GM18868 (cell line): Measurements from ENCODE around the gene COPZ2.
"Not testable (repeated sequence)": the region's sequence is repeated elsewhere in the genome, so short reads cannot be mapped to it uniquely, and the experiment has no call there.

Experiments
- ATAC-seq: cut with Tn5 transposase; IDR thresholded peaks from one replicate; pipeline ENCODE4 v1.9.1; 2021; ENCODE audit warnings: mild to moderate bottlenecking, moderate library complexity; ENCODE audit not compliant: unreplicated experiment

The COPZ2 gene

GRCh38 chr17:48037036-48037837, at the start of gene COPZ2:
TSS of gene COPZ2 (minus strand) at chr17:48037797. CDS start at chr17:48037777, 20 bp downstream.
- no peak for ATAC-seq

DNA sequence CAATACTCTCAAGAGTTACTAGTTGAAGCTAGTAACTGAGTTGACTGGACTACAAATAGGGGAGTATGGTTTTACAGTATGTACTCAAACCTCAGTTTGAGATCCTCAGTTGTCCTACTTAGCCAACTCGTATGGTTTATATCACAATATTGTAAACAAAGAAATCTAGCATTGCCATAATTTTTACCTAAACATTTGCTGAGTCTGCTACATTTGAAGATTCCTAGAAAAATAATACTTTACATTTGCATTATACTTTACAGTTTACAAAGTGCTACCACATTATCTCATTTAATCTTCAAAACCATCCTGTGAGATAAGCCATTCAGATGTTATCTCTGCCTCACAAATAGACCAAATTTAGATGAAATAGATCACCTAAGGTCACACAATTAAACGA, 47.3 kb upstream of the COPZ2 start:
- no peak for ATAC-seq

DNA sequence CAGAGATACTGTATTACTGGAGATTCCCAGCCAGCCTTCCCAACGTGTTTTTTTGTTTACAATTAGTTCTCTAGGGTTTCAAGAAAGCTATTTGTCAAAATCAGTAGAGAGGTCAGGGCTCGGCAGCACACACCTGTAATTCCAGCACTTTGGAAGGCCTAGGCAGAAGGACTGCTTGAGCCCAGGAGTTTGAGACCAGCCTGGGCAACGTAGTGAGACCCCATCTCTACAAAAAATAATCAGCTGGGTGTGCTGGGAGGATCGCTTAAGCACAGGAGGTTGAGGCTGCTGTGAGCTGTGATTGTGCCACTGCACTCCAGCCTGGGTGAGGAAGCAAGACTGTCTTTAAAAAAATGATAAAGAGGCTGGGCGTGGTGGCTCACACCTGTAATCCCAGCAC, 44.3 kb upstream of the COPZ2 start:
- ATAC-seq, result no peak

- not testable (repeated sequence) for ATAC-seq
Observed at GRCh38 chr17:48077152-48077551, 39.6 kb upstream of the COPZ2 start.

GRCh38 chr17:48074322-48075081, 36.9 kb upstream of the COPZ2 start:
- ATAC-seq, result no peak

DNA sequence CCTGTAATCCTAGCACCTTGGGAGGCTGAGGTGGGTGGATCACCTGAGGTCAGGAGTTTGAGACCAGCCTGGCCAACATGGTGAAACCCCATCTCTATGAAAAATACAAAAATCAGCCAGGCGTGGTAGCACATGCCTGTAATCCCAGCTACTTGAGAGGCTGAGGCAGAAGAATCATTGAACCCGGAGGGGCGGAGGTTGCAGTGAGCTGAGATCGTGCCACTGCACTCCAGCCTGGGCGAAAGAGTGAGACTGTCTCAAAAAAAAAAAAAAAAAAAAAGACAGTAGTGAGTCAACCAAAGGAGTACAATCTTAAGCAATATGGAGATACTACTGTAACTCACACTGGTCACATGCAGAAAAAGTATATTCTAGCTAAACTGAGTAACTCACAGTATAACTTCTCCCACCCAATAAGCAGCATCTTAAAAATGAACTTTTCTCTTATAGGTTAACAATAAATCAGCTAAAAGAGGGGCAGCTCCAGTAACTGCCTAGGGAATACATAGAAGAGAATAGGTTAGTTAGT, 36.0 kb upstream of the COPZ2 start:
- ATAC-seq, result not testable (repeated sequence)

GRCh38 chr17:48072811-48073210, 35.2 kb upstream of the COPZ2 start:
- ATAC-seq, result not testable (repeated sequence)

DNA sequence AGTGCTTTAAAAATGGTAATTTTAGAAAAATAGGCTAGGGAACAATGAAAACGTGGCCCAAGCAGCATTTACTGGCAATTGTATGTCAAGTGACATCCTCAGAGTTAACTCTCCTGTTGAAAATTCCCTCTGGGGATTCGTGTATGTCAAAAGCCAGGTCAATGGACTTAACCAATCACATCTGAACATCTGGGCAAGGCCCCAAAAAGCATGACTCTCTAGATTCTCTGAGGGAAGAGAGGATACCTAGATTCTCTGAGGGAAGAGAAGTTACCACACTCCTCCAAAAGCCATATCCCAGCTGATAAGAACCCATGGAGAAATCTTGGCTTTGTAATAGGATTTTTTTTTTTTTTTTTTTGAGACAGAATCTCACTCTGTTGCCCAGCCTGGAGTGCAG, 34.1 kb upstream of the COPZ2 start:
- no peak for ATAC-seq

DNA sequence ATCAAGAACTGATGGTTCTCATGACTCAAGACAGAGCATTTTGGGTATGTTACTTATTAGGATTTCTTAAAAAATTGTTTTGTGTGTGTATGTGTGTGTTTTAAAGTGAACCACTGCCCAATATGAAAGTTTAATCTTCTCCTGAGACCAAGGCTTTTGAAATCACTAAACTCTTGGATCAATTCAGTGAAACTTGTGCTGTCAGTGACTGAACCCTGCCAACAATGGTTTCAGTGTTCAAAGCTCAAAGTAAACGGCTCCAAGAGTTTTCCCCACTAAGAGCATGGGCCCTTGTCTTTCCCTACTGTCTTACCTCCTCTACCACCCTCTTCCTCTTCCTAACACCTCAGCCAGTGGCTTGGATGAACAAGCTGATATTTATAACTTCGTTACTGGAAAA, 32.6 kb upstream of the COPZ2 start:
- ATAC-seq, result no peak

- no peak for ATAC-seq
Observed at GRCh38 chr17:48068491-48068961, 30.9 kb upstream of the COPZ2 start.

DNA sequence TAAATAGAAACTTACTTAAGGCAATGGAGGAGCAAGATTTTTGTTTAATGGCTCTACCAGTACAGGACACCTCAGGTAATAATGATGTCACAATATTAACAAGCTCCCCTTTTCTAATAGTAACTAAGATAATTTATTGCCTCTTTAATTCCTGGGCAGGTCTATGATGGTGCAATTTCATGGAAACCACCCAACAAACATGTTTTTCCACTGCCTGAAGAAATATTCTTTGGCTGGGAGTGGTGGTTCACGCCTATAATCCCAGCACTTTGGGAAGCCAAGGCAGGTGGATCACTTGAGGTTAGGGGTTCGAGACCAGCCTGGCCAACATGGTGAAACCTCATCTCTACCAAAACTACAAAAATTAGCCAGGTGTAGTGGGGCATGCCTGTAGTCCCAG, 30.2 kb upstream of the COPZ2 start:
- not testable (repeated sequence) for ATAC-seq

DNA sequence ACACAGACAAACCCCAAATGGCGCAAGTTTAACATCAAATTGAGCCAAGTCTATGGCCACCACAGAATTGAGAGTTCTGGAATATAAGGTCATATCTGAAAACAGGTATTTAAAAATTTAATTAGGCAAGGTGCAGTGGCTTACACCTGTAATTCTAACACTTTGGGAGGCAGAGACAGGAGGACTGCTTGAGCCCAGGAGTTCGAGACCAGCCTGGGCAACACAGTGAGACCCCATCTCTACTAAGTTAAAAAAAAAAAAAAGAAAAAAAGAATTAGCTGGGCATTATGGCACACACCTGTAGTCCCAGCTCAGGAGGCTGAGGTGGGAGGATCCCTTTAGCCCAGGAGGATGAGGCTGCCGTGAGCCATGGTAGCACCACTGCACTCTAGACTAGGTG, 29.6 kb upstream of the COPZ2 start:
- ATAC-seq, result no peak

- ATAC-seq, result no peak
Observed at GRCh38 chr17:48066656-48067055, 29.1 kb upstream of the COPZ2 start.

- no peak for ATAC-seq
Observed at GRCh38 chr17:48066192-48066591, 28.6 kb upstream of the COPZ2 start.

DNA sequence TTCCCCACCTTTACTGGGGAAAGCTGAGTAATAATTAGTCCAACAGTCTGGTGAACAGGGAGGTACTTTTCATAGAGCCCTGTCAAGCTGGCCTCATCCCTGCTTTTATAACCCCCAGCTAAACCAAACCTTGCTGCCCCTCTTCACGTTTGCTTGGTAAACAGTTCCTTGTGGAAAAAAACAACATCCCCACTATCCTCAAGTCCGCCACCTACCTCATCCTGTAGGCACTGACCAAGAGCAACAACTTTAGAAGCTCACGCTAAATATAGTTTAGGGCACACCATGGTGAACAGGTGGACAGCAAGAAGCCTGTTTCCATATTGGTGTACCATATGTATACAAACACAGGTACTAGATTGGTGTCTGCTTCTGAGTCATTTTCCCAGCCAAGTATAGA, 27.0 kb upstream of the COPZ2 start:
- no peak for ATAC-seq

GRCh38 chr17:48062273-48062672, 24.7 kb upstream of the COPZ2 start:
- ATAC-seq, result no peak

GRCh38 chr17:48060249-48060648, 22.7 kb upstream of the COPZ2 start:
- ATAC-seq, result no peak

DNA sequence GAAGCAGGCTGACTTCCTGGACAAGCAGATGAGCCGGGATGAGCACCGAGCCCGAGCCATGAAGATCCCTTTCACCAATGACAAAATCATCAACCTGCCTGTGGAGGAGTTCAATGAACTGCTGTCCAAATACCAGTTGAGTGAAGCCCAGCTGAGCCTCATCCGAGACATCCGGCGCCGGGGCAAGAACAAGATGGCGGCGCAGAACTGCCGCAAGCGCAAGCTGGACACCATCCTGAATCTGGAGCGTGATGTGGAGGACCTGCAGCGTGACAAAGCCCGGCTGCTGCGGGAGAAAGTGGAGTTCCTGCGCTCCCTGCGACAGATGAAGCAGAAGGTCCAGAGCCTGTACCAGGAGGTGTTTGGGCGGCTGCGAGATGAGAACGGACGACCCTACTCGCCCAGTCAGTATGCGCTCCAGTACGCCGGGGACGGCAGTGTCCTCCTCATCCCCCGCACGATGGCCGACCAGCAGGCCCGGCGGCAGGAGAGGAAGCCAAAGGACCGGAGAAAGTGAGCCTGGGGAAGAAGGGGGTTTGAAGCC, 21.6 kb upstream of the COPZ2 start:
- ATAC-seq, result no peak

DNA sequence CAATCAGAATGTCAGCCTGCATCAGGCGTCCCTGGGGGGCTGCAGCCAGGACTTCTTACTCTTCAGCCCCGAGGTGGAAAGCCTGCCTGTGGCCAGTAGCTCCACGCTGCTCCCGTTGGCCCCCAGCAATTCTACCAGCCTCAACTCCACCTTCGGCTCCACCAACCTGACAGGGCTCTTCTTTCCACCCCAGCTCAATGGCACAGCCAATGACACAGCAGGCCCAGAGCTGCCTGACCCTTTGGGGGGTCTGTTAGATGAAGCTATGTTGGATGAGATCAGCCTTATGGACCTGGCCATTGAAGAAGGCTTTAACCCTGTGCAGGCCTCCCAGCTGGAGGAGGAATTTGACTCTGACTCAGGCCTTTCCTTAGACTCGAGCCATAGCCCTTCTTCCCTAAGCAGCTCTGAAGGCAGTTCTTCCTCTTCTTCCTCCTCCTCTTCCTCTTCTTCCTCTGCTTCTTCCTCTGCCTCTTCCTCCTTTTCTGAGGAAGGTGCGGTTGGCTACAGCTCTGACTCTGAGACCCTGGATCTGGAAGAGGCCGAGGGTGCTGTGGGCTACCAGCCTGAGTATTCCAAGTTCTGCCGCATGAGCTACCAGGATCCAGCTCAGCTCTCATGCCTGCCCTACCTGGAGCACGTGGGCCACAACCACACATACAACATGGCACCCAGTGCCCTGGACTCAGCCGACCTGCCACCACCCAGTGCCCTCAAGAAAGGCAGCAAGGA, 21.0 kb upstream of the COPZ2 start:
- no peak for ATAC-seq

- ATAC-seq, result no peak
Observed at GRCh38 chr17:48057626-48058025, 20.0 kb upstream of the COPZ2 start.

- no peak for ATAC-seq
Observed at GRCh38 chr17:48056879-48057278, 19.3 kb upstream of the COPZ2 start.
